ENCODE measurements around the gene ATG4A.

DNA sequence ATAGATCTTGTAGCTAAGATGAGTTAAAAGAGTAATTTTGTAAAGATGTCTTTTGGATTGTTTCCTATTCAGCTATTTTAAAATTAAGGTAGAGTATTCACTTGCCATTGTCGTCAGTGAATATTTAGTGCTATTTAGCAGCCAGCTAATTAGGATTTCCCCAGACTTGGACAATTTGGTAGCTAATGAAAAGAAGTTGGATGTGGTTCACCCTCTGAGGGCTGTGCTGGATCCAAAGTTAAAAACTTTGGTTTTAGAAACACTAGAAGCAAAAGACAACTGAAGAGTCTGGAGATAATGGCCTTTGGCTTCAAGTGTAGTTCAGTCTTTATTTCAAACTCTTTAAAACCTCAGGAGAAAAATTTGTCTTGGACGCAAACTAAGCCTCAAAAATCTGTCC, 41.3 kb downstream of the ATG4A start:
- TF ChIP-seq GATA3 (IDR thresholded peaks at IDR 0.05; ENCODE audit: low read depth, low read length) (no peak), GATA2 (IDR thresholded peaks at IDR 0.05; ENCODE audit: low read depth, low read length) (no peak)
